DMS79 treated with DMSO at 0.1 percent for 48 hours (cell line): ENCODE data around the gene ADAM33.

Experiments
- DNase-seq: peaks from one replicate; lab custom pipeline; 2025; lab: John Stamatoyannopoulos, UW

Gene ADAM33

GRCh38 chr20:3646067-3646440 is 35.8 kb downstream of the ADAM33 start:
- no peak for DNase-seq

- DNase-seq, result peak; percentile 38
Measured at GRCh38 chr20:3645309-3646066, 36.3 kb downstream of the ADAM33 start.

DNA sequence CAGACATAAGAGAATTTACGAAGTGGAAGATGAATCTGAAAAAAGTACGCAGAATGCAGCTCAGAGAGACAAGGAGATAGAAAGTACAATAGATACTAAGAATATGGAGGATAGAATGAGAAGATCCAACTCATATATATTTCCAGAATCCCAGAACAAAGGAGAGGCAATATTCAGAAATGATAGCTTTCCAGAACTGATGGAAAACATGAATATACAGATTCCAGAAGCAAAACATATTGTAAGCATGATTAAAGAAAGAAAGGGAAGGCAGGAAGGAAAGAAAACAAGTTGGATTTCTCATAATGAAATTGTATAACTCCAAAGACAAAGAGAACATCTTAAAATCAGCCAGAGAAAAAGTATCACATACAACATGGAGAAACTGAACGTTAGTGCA is 41.6 kb downstream of the ADAM33 start:
- no peak for DNase-seq

- no peak for DNase-seq
Measured at GRCh38 chr20:3635346-3635745, 46.5 kb downstream of the ADAM33 start.

DNA sequence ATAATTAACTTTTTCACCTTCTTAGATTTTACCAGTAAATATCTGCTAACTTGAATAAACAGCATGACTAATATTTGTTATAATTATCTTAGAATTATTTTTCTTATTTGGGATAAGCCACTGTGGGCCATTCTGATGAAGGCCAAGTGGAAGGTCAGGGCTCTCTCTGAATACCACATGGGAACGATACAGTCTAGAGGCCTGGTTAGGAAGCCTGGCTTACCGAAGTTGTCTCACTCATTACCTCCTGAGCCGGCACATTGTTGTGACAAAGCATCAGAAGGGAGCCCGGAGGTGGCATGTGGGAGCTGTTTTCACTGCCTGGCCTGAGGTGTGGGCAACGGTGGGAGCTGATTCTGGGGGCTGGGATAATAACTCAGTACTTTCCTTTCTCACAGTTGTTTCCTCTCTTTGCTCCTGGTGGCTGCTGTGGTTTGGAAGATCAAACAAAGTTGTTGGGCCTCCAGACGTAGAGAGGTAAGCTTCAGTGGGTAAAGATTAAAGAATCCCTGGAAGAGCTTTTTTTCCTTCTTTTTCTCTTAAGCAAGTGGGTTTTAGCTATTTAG is 47.8 kb downstream of the ADAM33 start:
- no peak for DNase-seq

DNA sequence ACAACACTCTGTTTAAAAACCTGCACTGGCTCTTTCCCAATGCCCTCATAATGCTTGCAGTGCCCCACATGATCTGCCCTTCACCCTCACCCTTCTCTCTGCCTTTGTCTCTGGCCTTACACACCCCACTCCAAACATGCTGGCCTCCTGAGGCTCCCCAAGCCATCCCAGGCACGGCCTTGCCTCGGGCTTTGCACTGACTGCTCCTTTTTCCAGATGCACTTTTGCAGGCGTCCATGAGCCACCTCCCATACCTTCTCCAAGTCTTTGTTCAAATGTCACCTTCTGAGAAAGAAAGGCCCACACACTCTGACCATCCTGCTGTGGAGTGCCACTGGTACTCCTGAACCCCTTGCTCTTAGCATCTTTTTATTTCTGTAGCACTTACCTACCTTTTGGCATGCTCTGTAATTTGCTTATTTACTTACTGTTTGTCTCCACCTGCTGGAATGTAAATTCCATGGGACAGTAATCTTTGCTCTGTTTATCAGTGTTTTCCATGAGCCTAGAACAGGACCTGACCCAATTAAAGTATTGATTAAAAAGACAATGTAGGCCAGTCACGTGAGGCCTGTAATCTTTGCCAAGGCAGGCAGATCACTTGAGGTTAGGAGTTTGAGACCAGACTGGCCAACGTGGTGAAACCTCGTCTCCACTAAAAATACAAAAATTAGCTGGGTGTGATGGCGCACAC is 49.4 kb downstream of the ADAM33 start:
- no peak for DNase-seq

DNA sequence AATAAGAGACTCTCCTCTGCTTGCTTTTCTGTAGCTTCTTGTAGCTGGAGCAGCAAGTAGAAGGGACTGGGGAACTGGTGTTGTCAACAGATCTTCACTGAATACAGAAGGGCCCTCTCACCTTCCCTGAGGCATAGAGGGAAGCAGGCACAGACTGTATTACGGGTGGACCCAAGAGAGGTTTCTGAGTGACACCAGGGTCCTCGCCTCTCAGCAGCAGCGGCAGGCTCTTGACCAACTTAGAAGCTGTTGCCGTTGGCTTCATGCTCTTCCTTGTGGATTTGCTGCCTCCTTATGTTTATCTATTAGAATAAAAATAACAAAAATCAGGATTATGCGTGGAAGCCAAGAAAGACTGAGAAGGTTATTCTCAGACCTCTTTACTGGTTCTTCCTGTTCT is 50.3 kb downstream of the ADAM33 start:
- DNase-seq, result no peak

DNA sequence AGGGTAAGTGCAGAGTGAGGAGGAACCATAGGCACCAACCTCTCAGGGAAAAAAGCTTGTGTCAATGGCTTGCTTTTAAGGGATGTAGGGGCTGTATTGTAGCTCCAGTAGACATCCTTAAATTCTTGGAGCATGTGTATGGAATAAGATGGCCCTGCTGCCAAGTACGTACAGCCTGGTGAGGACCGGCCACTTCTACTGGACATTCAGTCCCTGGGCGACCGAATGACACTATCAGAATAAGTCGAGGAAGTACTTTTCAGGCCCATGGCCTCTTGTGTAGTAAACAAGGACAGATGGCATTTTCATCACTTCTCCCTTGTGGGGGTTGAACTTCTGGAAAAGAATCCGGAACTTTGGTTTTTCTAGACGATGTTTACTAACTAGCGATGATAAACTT is 51.4 kb downstream of the ADAM33 start:
- DNase-seq, result no peak

DNA sequence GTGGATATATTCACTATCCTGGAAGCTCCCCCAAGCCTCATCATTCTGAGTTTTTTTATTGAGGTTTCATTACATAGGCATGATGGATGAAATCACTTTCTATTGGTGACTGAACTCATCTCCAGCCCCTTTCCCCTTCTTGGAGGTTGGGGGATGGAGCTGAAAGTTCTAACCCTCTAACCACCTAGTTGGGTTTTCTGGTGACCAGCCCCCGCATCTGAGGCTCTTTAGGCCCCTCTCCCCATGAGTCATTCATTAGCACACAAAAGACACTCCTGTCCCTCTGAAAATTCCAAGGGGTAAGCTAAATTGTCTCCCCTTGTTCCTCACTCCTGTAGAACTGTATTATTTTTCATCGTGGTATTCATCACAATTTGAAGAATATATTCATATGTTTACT is 51.9 kb downstream of the ADAM33 start:
- DNase-seq, result no peak

GRCh38 chr20:3628502-3629314 is 53.1 kb downstream of the ADAM33 start:
- no peak for DNase-seq

GRCh38 chr20:3627476-3627875 is 54.3 kb downstream of the ADAM33 start:
- DNase-seq, result no peak

GRCh38 chr20:3622406-3622805 is 59.4 kb downstream of the ADAM33 start:
- DNase-seq, result no peak

- no peak for DNase-seq
Measured at GRCh38 chr20:3621111-3621510, 60.7 kb downstream of the ADAM33 start.
